ENCODE data around the gene EXT2. TPM values are rescaled to one million over a fixed set of nuclear protein-coding genes. Genes with fewer than 3 reads are reported as not detected.

Gene EXT2
- total RNA-seq, 1 donor from 2014 or later, result 53.7 TPM

DNA sequence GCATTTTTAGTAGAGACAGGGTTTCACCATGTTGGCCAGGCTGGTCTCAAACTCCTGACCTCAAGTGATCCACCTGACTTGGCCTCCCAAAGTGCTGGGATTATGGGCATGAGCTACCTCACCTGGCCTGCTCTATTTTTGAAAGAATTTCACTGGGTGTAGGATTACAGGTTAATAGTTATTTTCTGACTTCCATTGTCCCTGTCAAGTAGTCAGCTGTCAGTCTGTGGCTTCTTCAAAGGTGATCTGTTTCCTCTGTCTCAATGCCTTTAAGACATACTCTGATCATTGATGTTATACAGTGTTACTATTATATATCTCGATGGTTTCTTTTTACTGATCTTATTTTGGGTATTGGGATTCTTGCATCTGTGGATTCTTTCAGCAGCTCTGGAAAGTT, 10.1 kb upstream of the EXT2 start:
- Histone ChIP-seq H3K36me3 (peaks cover 17% of the 10 kb centered on the region), H3K27ac (no peak overlapping the region), H3K4me1 (no peaks in the 10 kb centered on the region), H3K27me3 (ENCODE audit: low read depth) (no peaks in the 10 kb centered on the region), H3K4me3 (no peak overlapping the region), H3K9me3 (no peaks in the 10 kb centered on the region)
- intact Hi-C loops (cut with DNase I), result no loop called here
- TF ChIP-seq, protein P1, sequence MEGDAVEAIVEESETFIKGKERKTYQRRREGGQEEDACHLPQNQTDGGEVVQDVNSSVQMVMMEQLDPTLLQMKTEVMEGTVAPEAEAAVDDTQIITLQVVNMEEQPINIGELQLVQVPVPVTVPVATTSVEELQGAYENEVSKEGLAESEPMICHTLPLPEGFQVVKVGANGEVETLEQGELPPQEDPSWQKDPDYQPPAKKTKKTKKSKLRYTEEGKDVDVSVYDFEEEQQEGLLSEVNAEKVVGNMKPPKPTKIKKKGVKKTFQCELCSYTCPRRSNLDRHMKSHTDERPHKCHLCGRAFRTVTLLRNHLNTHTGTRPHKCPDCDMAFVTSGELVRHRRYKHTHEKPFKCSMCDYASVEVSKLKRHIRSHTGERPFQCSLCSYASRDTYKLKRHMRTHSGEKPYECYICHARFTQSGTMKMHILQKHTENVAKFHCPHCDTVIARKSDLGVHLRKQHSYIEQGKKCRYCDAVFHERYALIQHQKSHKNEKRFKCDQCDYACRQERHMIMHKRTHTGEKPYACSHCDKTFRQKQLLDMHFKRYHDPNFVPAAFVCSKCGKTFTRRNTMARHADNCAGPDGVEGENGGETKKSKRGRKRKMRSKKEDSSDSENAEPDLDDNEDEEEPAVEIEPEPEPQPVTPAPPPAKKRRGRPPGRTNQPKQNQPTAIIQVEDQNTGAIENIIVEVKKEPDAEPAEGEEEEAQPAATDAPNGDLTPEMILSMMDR (IDR thresholded peaks at IDR 0.05), result no peak
- ATAC-seq (no peak), DNase-seq (no peak)

DNA sequence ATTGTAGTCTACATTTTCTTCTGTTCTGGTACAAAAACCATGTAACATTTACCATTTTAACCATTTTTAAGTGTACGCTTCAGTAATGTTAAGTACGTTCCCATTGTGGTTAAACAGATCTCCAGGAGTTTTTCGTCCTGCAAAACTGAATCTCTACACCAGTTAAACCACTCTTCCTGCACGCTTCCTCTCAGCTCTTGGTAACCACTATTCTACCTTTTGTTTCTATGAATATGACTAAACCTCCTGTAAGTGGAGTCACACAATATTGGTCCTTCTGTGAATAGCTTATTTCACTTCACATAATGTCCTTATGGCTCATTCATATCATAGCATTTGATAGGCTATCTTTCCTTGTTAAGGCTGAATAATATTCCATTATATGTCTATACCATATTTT, 7.1 kb upstream of the EXT2 start:
- intact Hi-C loops (cut with DNase I), result no loop called here
- Histone ChIP-seq H3K9me3 (no peaks in the 10 kb centered on the region), H3K36me3 (no peaks in the 10 kb centered on the region), H3K27me3 (ENCODE audit: low read depth) (no peaks in the 10 kb centered on the region), H3K4me3 (no peak overlapping the region), H3K4me1 (no peaks in the 10 kb centered on the region), H3K27ac (no peak overlapping the region)
- ATAC-seq (no peak), DNase-seq (no peak)
- TF ChIP-seq, protein P1 (IDR thresholded peaks at IDR 0.05), result no peak

DNA sequence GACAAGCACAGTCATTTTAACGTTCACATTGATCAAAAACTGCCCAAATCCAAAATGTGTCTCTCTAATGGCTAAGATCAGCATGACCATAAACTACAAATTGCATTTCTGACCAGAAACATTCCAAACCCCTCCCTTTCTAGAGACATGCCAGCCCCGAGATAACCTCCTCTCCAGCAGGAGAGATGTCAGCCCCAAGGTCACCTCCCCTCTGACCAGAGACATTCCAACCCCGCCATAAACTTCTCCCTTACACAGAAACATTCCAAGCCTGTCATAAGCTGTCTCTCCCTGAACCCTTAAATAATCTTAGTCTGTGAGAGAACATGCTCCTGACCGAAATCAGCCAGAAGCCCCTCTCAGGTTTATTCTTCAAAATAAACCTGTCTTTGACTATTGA, 6.6 kb upstream of the EXT2 start:
- Histone ChIP-seq H3K27me3 (ENCODE audit: low read depth) (no peaks in the 10 kb centered on the region), H3K4me1 (no peaks in the 10 kb centered on the region), H3K9me3 (no peaks in the 10 kb centered on the region), H3K4me3 (no peak overlapping the region), H3K36me3 (no peaks in the 10 kb centered on the region), H3K27ac (no peak overlapping the region)
- TF ChIP-seq, protein P1 (IDR thresholded peaks at IDR 0.05), result no peak
- intact Hi-C loops (cut with DNase I), result no loop called here
- ATAC-seq, result no peak
- no peak for DNase-seq

DNA sequence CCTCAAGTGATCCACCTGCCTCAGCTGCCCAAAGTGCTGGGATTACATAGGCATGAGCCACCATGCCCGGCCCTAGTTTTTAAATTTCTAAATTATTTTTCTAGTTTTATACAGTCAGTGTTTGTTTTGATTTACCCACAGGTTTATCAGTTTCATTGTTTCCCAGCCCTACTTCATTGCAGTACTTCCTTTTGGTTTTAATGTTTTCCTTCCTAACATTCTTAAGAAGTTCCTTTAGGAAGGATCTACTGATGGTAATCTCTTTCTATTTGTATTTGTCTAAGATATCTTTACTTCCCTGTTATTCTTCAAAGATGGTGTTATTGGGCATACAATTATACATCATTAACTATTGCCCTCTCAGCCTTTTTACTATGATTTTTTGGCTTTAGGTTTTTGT, 4.9 kb upstream of the EXT2 start:
- H3K27ac ChIP-seq, result no peak overlapping the region
- no peak for ATAC-seq
- H3K9me3 ChIP-seq, result no peaks in the 10 kb centered on the region
- no peaks in the 10 kb centered on the region for H3K36me3 ChIP-seq
- no peaks in the 10 kb centered on the region for H3K27me3 ChIP-seq (ENCODE audit: low read depth)
- no peak for DNase-seq
- TF ChIP-seq, protein P1 (IDR thresholded peaks at IDR 0.05), result no peak
- no peak overlapping the region for H3K4me3 ChIP-seq
- H3K4me1 ChIP-seq, result peaks cover 5% of the 10 kb centered on the region
- intact Hi-C loops (cut with DNase I), result no loop called here

DNA sequence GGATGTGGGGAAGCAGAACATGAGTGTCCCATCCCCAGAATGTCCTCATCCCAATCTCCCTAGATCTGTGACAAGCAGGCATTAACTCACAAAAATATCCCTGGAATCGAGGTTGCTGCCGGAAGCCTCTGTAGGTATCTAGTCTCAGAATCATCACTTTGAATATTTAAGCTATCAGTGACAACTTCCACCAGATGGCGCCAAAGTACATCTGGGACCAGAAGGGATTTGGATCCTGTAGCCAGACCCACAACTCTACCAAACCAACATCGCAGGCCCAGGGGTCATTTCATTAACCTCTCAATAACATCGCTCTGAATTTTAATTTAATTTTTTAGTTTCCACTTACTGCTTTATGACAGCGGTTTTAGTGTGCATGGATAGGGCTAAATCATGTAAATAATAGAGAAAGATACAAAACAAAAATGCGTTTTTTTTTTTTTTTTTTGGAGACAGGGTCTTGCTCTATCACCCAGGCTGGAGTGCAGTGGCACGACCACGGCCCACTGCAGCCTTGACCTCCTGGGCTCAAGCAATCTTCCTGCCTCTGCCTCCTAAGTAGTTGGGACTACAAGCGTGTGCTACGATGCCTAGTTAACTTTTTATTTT, 1.1 kb upstream of the EXT2 start:
- peak; percentile 65 to 72 for ATAC-seq
- Histone ChIP-seq H3K4me1 (peaks cover 15% of the 10 kb centered on the region), H3K4me3 (no peak overlapping the region), H3K27me3 (ENCODE audit: low read depth) (no peaks in the 10 kb centered on the region), H3K27ac (no peak overlapping the region), H3K36me3 (no peaks in the 10 kb centered on the region), H3K9me3 (no peaks in the 10 kb centered on the region)
- TF ChIP-seq, protein P1 (IDR thresholded peaks at IDR 0.05), result peak; percentile 81
- intact Hi-C loops (cut with DNase I), result no loop called here
- no peak for DNase-seq

Data from lower lobe of right lung (tissue), 2 donors.